K562 (cell line): ENCODE data around the gene MEI4. TPM values are rescaled to one million over a fixed set of nuclear protein-coding genes. Genes with fewer than 3 reads are reported as not detected.

Experiments
- ATAC-seq: fragments of 200-7000 bp; cut with Tn5 transposase; 3 replicates; pipeline ENCODE4 v1.9.1; 2020; ENCODE audit warnings: moderate library complexity
- BruUV-seq: library from RNA; stranded (reverse); fragments of 400-500 nt; replicated peaks from 2 replicates; lab custom pipeline; 2021; lab: Mats Ljungman, UMichigan
- CTCF ChIA-PET: fragments of 300-600 bp; formaldehyde crosslinking; extraction: SDS; loops from one replicate; lab custom pipeline; 2021; ENCODE audit warnings: low intra/inter-chr PET ratio; lab: Yijun Ruan, JAX
- POLR2A ChIA-PET: fragments of 300-600, 350-650 bp; sonication (Branson Sonifier 250); formaldehyde crosslinking; extraction: SDS; loops from one replicate; lab custom pipeline; 2021; ENCODE audit warnings: antibody characterized with exemption, inconsistent platforms; lab: Yijun Ruan, JAX
- DNase-seq, 4 experiments: peaks; one replicate each; pipeline versions ENCODE4 v3.0.0 to v3.0.0-alpha.2; 2011 to 2018; ENCODE audit warnings: low spot score in 3 of 4, mixed read lengths in 3 of 4; ENCODE audit errors: extremely low read depth in 1 of 4
- FAIRE-seq: peaks from 2 replicates; lab custom pipeline; 2011; peaks lifted over from hg19 to GRCh38; lab: Jason Lieb, UNC
- H2AFZ ChIP-seq: 2 replicates; pipeline ENCODE4 v1.6.0; 2011; ENCODE audit warnings: low read depth, low read length, control low read depth, inconsistent platforms
- H3K27ac ChIP-seq: fragments of 200-600 bp; 3 replicates; pipeline ENCODE4 v1.8.0; 2011; ENCODE audit warnings: low read depth, mild to moderate bottlenecking, control low read depth, inconsistent platforms, low read length, moderate library complexity, mixed read lengths; ENCODE audit errors: extremely low read depth
- H3K27me3 ChIP-seq, 2 experiments: fragments of 300-600 bp in 1 of 2; 2 replicates in 1 of 2; 3 replicates in 1 of 2; pipeline versions ENCODE4 v1.6.0 to v1.8.0; 2011; ENCODE audit warnings: inconsistent platforms in 2 of 2, low read length in 2 of 2, mild to moderate bottlenecking in 1 of 2, mixed read lengths in 1 of 2, moderate library complexity in 1 of 2; ENCODE audit not compliant: control insufficient read depth in 2 of 2, insufficient read depth in 2 of 2
- H3K36me3 ChIP-seq: fragments of 300-600 bp; 3 replicates; pipeline ENCODE4 v1.8.0; 2011; ENCODE audit warnings: mild to moderate bottlenecking, low read length, inconsistent platforms; ENCODE audit not compliant: control insufficient read depth, insufficient read depth
- H3K4me1 ChIP-seq, 2 experiments: fragments of 200-600 bp in 1 of 2; replicated peaks in 1 of 2; 2 replicates in 1 of 2; 3 replicates in 1 of 2; pipeline versions ENCODE4 v1.5.1 to v1.8.0; 2011; ENCODE audit warnings: inconsistent platforms in 2 of 2, low read length in 2 of 2, mild to moderate bottlenecking in 1 of 2, mixed read lengths in 1 of 2, moderate library complexity in 1 of 2; ENCODE audit not compliant: control insufficient read depth in 2 of 2, insufficient read depth in 2 of 2
- H3K4me2 ChIP-seq: 2 replicates; pipeline ENCODE4 v1.6.1; 2011; ENCODE audit warnings: low read length, control low read depth, inconsistent platforms, mixed read lengths; ENCODE audit not compliant: insufficient read depth
- H3K4me3 ChIP-seq: fragments of 200-600 bp; sonication (generic), shearing (Covaris generic); 2 replicates; pipeline ENCODE4 v1.5.1; 2016; ENCODE audit warnings: control low read depth, inconsistent platforms
- H3K79me2 ChIP-seq: fragments of 200-600 bp; 3 replicates; pipeline ENCODE4 v1.8.0; 2011; ENCODE audit warnings: low read length, inconsistent platforms; ENCODE audit not compliant: control insufficient read depth, insufficient read depth
- H3K9ac ChIP-seq, 2 experiments: 2 replicates each; pipeline versions ENCODE4 v1.6.0 to v1.6.1; 2011; ENCODE audit warnings: low read depth in 2 of 2, low read length in 2 of 2, control low read depth in 1 of 2, inconsistent platforms in 1 of 2, mild to moderate bottlenecking in 1 of 2, mixed read lengths in 1 of 2; ENCODE audit not compliant: insufficient read depth in 1 of 2
- H3K9me1 ChIP-seq: one replicate; pipeline ENCODE4 v1.6.0; 2011; ENCODE audit warnings: inconsistent platforms, mild to moderate bottlenecking, low read length, moderate library complexity; ENCODE audit not compliant: control insufficient read depth, insufficient read depth
- H3K9me3 ChIP-seq: replicated peaks from 2 replicates; pipeline ENCODE4 v1.5.1; 2011; ENCODE audit warnings: low read depth, low read length, inconsistent platforms; ENCODE audit not compliant: control insufficient read depth, insufficient read depth
- H4K20me1 ChIP-seq: replicated peaks from 2 replicates; pipeline ENCODE4 v1.6.1; 2011; ENCODE audit warnings: low read length, inconsistent platforms, mixed read lengths; ENCODE audit not compliant: control insufficient read depth, insufficient read depth
- CBFA2T3 ChIP-seq: fragments of 450-650 bp; IDR thresholded peaks from 2 replicates; pipeline ENCODE4 v1.6.1; 2017
- FOXK1 ChIP-seq: sonication (generic); formaldehyde crosslinking; IDR thresholded peaks from 2 replicates; pipeline ENCODE4 v1.8.0; 2022; ENCODE audit warnings: missing genetic modification reagents, mild to moderate bottlenecking, borderline replicate concordance
- HDAC6 ChIP-seq: IDR thresholded peaks from 2 replicates; pipeline ENCODE4 v1.6.1; 2012; ENCODE audit warnings: low read depth, mild to moderate bottlenecking, control low read depth, inconsistent platforms, low read length, moderate library complexity
- KDM1A ChIP-seq, 2 experiments: fragments of 450-650 bp; IDR thresholded peaks; 2 replicates each; pipeline ENCODE4 v1.6.1; 2016; ENCODE audit warnings: mild to moderate bottlenecking in 2 of 2
- MAFG ChIP-seq: fragments of 450-650 bp; conservative IDR thresholded peaks from 2 replicates; pipeline ENCODE4 v1.6.1; 2016; ENCODE audit warnings: missing genetic modification characterization, missing compliant biosample characterization
- MIER1 ChIP-seq: fragments of 450-650 bp; IDR thresholded peaks from 2 replicates; pipeline ENCODE4 v1.6.1; 2016; ENCODE audit warnings: antibody characterized with exemption, mild to moderate bottlenecking, low read depth
- NR2C1 ChIP-seq, 2 experiments: fragments of 450-650 bp; IDR thresholded peaks; 2 replicates each; pipeline ENCODE4 v1.6.1; 2017; ENCODE audit warnings: mild to moderate bottlenecking in 2 of 2, antibody characterized with exemption in 1 of 2, inconsistent platforms in 1 of 2, missing compliant biosample characterization in 1 of 2, missing genetic modification characterization in 1 of 2
- NR2C2 ChIP-seq, 2 experiments: fragments of 200-800 bp in 1 of 2; sonication (Bioruptor generic) in 1 of 2; sonication (generic) in 1 of 2; formaldehyde crosslinking in 1 of 2; IDR thresholded peaks; 2 replicates each; pipeline versions ENCODE4 v1.6.1 to v1.8.0; 2016 to 2022; ENCODE audit warnings: mild to moderate bottlenecking in 1 of 2, missing compliant biosample characterization in 1 of 2, missing genetic modification characterization in 1 of 2, missing genetic modification reagents in 1 of 2
- PATZ1 ChIP-seq: fragments of 250-450 bp; sonication (Bioruptor Pico); IDR thresholded peaks from 2 replicates; pipeline ENCODE4 v1.5.0; 2020; ENCODE audit warnings: mild to moderate bottlenecking, borderline replicate concordance
- PHTF2 ChIP-seq: fragments of 250-450 bp; sonication (Bioruptor Pico); IDR thresholded peaks from 2 replicates; pipeline ENCODE4 v1.5.0; 2021; ENCODE audit warnings: mild to moderate bottlenecking
- RBM34 ChIP-seq: fragments of 200-400 bp; formaldehyde crosslinking; IDR thresholded peaks from 2 replicates; pipeline ENCODE4 v1.6.1; 2018; ENCODE audit warnings: low read length, borderline replicate concordance; ENCODE audit not compliant: insufficient read depth
- SMAD4 ChIP-seq: fragments of 250-450 bp; sonication (Bioruptor Pico); conservative IDR thresholded peaks from 2 replicates; pipeline ENCODE4 v1.8.0; 2021; ENCODE audit warnings: inconsistent platforms, mild to moderate bottlenecking, moderate library complexity
- STAG1 ChIP-seq: sonication (generic); formaldehyde crosslinking; IDR thresholded peaks from 2 replicates; pipeline ENCODE4 v1.5.0; 2020; ENCODE audit warnings: missing genetic modification reagents, borderline replicate concordance
- ZNF263 ChIP-seq: sonication (generic); formaldehyde crosslinking; IDR thresholded peaks from 2 replicates; pipeline ENCODE4 v1.8.0; 2022; ENCODE audit warnings: mild to moderate bottlenecking, missing genetic modification reagents, borderline replicate concordance
- WGBS: fragments of 100-300 bp; shearing (Covaris generic); methylation state at CpG from one replicate; pipeline ENCODE4 v1.1.6; 2016; ENCODE audit warnings: low coverage, mixed read lengths; ENCODE audit not compliant: insufficient coverage; ENCODE audit errors: missing lambda C conversion rate; 5-methylcytosine and 5-hydroxymethylcytosine counted together
- in situ Hi-C: fragments of 300-500 bp; cut with MboI; formaldehyde crosslinking; loops from 4 replicates; pipeline ENCODE4 v1.15.0; 2018; ENCODE audit warnings: inconsistent platforms, mixed read lengths
- intact Hi-C: fragments of 100-400 bp; cut with micrococcal nuclease; formaldehyde crosslinking; loops from 2 replicates; pipeline ENCODE4 v1.14.2; 2022
- polyA plus RNA-seq, 8 experiments: library from polyadenylated mRNA; depleted of rRNA in 4 of 8; stranded (reverse) in 5 of 8; unstranded in 3 of 8; fragments of >200 nt; fragmentation: Nextera tagmentation in 2 of 8; fragmentation: Illumina TruSeq in 1 of 8; extraction: Ambion mirVana in 2 of 8; extraction: Trizol in 1 of 8; gene quantifications; 2 replicates each; pipeline versions ENCODE4 v1.2.1 to v1.2.3, GENCODE V29; 2011 to 2014; ENCODE audit warnings: inconsistent platforms in 1 of 8, missing spikeins in 1 of 8
- total RNA-seq, 7 experiments: library from RNA; depleted of rRNA in 6 of 7; stranded (reverse); fragments of >200 nt in 6 of 7; fragmentation: Illumina TruSeq in 2 of 7; extraction: Trizol in 2 of 7; gene quantifications; 2 replicates each; pipeline versions ENCODE4 v1.2.1 to v1.2.3, GENCODE V29; 2011 to 2021; ENCODE audit warnings: low replicate concordance in 1 of 7
- TF ChIP-seq, protein P1 (sequence below): fragments of 250-450 bp; sonication (Bioruptor Pico); IDR thresholded peaks from 2 replicates; pipeline ENCODE4 v1.8.0; 2021; ENCODE audit warnings: moderate library complexity, mild to moderate bottlenecking, inconsistent platforms

Gene MEI4
- total and polyA plus RNA-seq, 9 of the 15 experiments (the other 6 are each of a cell fraction or from before 2014, with no cell fraction given), result not detected

DNA sequence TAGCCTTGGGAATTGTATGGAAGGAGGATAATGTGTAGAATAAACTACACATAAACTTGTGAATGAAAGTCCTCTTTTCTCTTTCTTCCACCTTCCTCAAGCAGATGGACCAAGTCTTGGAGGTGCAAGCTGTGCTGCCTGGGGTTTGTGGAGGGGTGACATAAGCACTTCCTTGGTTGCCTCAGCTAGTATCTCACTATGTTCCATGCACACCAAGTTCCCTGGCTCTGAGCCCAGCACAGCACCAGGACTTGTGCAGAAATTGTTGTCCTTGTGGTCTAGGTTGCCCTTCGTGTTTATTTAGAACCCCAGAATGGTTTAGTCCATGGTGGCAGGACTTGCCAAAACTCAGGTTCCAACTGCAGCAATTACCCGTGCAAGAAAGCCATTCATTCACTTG is 110.3 kb downstream of the MEI4 start:
- Histone ChIP-seq H3K4me3 (no peak overlapping the region), H3K9ac (no peak overlapping the region), H3K36me3 (no peaks in the 10 kb centered on the region), H3K9me1 (no peaks in the 10 kb centered on the region), H3K79me2 (no peaks in the 10 kb centered on the region), H3K27me3 (no peaks in the 10 kb centered on the region), H3K27ac (no peak overlapping the region), H3K4me2 (no peak overlapping the region), H3K9me3 (no peaks in the 10 kb centered on the region), H3K4me1 (no peaks in the 10 kb centered on the region), H4K20me1 (no peaks in the 10 kb centered on the region), H2AFZ (no peak overlapping the region)
- no TSS peak for BruUV-seq
- no peak for TF ChIP-seq CBFA2T3
- TF ChIP-seq ZNF263 (CRISPR knock-in tag), result no peak
- TF ChIP-seq, protein P1, sequence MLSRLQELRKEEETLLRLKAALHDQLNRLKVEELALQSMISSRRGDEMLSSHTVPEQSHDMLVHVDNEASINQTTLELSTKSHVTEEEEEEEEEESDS (CRISPR knock-in tag), result no peak
- no peak for TF ChIP-seq FOXK1 (CRISPR knock-in tag)
- TF ChIP-seq KDM1A (IDR thresholded peaks at IDR 0.05), result no peak
- TF ChIP-seq HDAC6, result no peak
- TF ChIP-seq MIER1, result no peak
- no peak for TF ChIP-seq PHTF2
- no peak for TF ChIP-seq MAFG (tag)
- no peak for TF ChIP-seq SMAD4 (CRISPR knock-in tag)
- no peak for TF ChIP-seq PATZ1 (CRISPR knock-in tag)
- no peak for TF ChIP-seq STAG1
- no peak for TF ChIP-seq RBM34
- TF ChIP-seq NR2C2 (CRISPR knock-in tag; IDR thresholded peaks at IDR 0.05), result no peak
- TF ChIP-seq NR2C2 (tag; IDR thresholded peaks at IDR 0.05), result no peak
- no peak for TF ChIP-seq NR2C1 (IDR thresholded peaks at IDR 0.05)
- no peak for TF ChIP-seq NR2C1 (tag; IDR thresholded peaks at IDR 0.05)
- WGBS, result 0% methylated on average over 2 of the region's 2 CpGs
- intact Hi-C loops (no loop called here), in situ Hi-C loops (no loop called here)
- no peak for DNase-seq
- no peak for FAIRE-seq
- no peak for ATAC-seq
- ChIA-PET POLR2A (no interaction called here), CTCF (no interaction called here)
